IPS DF 6.9 (cell line): Measurements from ENCODE around the gene SGMS1.

ENCODE experiments used
- DNase-seq: peaks from one replicate; pipeline ENCODE4 v3.0.0-alpha.2; 2013; ENCODE audit warnings: low read depth, low spot score
- H3K27ac ChIP-seq: one replicate; pipeline ENCODE4 v1.5.1; 2013; ENCODE audit warnings: low read length, control low read depth
- H3K27me3 ChIP-seq: 2 replicates; pipeline ENCODE4 v1.6.1; 2013; ENCODE audit warnings: mild to moderate bottlenecking, low read length; ENCODE audit not compliant: control insufficient read depth, insufficient read depth
- H3K36me3 ChIP-seq: 2 replicates; pipeline ENCODE4 v1.6.1; 2013; ENCODE audit warnings: low read length; ENCODE audit not compliant: control insufficient read depth, insufficient read depth
- H3K4me1 ChIP-seq: 2 replicates; pipeline ENCODE4 v1.6.1; 2013; ENCODE audit warnings: low read length; ENCODE audit not compliant: control insufficient read depth, insufficient read depth
- H3K4me3 ChIP-seq: 2 replicates; pipeline ENCODE4 v1.5.1; 2013; ENCODE audit warnings: mild to moderate bottlenecking, low read length
- H3K9me3 ChIP-seq: 2 replicates; pipeline ENCODE4 v1.6.1; 2013; ENCODE audit warnings: low read length, inconsistent platforms; ENCODE audit not compliant: control insufficient read depth, insufficient read depth
- WGBS: extraction: QIAGEN DNeasy Blood & Tissue Kit; methylation state at CpG from one replicate; pipeline ENCODE4 v1.1.7; 2013; ENCODE audit warnings: mixed read lengths, missing lambda C conversion rate; ENCODE audit not compliant: insufficient read length, insufficient coverage; 5-methylcytosine and 5-hydroxymethylcytosine counted together

SGMS1 gene

DNA sequence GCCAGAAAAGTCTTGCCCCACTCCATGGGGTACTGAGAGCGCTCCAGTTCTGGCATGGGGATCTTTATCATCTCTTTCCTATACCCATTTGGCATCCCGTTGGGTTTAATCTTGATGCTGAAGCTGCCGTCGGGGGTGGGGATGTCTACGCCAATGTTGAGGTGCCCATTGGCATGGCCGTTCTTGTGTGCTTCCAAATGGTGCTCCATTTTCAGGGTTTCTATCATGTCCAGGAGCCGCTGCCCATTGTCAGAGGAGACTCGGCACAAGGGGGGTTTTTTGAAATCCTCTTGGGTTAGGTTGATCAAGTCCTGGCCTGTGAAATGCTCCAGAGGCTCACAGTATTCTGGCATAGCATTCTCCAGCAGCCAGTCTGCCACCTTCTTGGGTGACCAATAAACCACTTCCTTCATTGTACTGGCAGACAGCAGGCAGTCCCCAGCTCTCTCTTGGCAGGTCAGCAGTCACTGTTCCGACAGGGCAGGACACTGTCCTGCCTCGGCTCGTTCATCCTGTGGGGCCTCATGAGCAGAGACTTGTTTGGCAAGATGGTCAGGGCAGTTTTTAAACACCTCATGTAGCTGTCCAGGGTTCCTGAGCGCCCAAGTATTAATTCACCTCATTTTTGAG is 279.9 kb downstream of the SGMS1 start:
- WGBS = no CpG with 5 or more reads among the region's 12 CpGs
- H3K27me3 ChIP-seq = no peaks in the 10 kb centered on the region
- H3K27ac ChIP-seq = no peak overlapping the region
- DNase-seq = no peak
- H3K4me3 ChIP-seq = no peak overlapping the region
- H3K36me3 ChIP-seq = no peaks in the 10 kb centered on the region; the same call in none of the 2 replicates
- no peaks in the 10 kb centered on the region; the same call in 1 of the 2 replicates for H3K9me3 ChIP-seq
- H3K4me1 ChIP-seq = no peaks in the 10 kb centered on the region

DNA sequence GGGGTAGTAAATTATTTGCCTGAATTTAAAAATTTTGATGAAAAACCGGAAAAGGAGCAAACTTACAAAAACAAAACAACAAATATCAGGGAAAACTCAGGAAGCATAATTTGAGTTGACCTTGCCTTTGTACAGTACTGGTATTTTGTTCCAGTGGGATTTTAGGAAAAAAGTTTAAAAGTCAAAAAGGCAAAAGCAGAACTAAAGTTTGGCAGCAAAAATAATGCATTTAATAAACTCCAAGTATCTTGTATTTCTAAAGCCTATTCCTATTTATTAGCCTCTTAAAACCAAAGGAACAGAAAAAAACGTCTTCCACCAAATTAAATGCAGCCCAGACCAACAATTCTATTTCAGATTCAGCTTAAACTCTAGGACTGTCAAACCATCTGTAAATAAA is 281.8 kb downstream of the SGMS1 start:
- no CpG with 5 or more reads among the region's 2 CpGs for WGBS
- H3K27ac ChIP-seq = no peak overlapping the region
- H3K27me3 ChIP-seq = no peaks in the 10 kb centered on the region
- H3K36me3 ChIP-seq = no peaks in the 10 kb centered on the region; the same call in none of the 2 replicates
- no peak for DNase-seq
- no peaks in the 10 kb centered on the region; the same call in 1 of the 2 replicates for H3K9me3 ChIP-seq
- no peaks in the 10 kb centered on the region for H3K4me1 ChIP-seq
- H3K4me3 ChIP-seq = no peak overlapping the region

DNA sequence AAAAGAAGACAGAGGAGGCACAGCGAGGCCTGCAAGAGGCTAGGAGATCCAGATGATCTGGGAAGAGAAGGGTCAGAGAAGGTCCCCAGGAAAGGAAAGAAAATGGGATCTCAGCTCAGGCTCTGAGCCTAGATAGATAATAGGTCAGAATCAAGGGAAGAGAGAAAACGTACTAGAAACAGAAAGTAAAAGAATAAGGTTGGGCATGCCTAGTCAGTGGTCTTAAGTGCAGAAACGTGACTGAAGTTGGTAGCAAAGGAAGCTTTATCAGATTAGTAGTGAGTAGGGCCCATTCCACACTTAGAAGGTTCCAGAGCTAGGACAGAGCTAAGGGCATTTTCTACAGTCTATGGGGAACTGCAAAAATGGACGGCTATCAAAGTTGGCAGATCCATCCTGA is 287.6 kb downstream of the SGMS1 start:
- no peak for DNase-seq
- Histone ChIP-seq H3K27me3 (no peaks in the 10 kb centered on the region), H3K4me3 (no peak overlapping the region), H3K4me1 (no peaks in the 10 kb centered on the region), H3K27ac (no peak overlapping the region), H3K9me3 (no peaks in the 10 kb centered on the region; the same call in 1 of the 2 replicates), H3K36me3 (no peaks in the 10 kb centered on the region; the same call in 1 of the 2 replicates)
- WGBS = no CpG with 5 or more reads among the region's 4 CpGs

DNA sequence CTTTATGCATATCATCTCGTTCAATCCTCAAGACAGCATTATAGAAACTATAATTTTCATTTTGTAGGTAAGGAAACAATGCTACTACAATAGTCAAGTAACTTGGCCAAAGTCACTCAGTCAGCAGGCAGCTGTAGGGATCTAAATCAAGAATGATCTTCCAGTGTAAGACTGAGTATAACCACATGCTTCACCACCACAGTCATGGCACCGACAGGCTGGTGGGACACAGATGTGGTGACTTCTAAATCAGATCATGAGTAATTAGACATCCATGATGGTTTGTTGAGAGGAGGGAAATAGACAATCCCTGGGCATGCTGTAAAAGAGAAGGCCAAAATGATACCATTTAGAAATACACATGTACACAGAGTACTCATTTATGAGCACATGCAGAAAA is 288.4 kb downstream of the SGMS1 start:
- Histone ChIP-seq H3K4me1 (no peaks in the 10 kb centered on the region), H3K4me3 (no peak overlapping the region), H3K27me3 (no peaks in the 10 kb centered on the region), H3K27ac (no peak overlapping the region), H3K36me3 (no peaks in the 10 kb centered on the region), H3K9me3 (no peaks in the 10 kb centered on the region; the same call in 1 of the 2 replicates)
- no peak for DNase-seq
- no CpG with 5 or more reads among the region's 2 CpGs for WGBS

DNA sequence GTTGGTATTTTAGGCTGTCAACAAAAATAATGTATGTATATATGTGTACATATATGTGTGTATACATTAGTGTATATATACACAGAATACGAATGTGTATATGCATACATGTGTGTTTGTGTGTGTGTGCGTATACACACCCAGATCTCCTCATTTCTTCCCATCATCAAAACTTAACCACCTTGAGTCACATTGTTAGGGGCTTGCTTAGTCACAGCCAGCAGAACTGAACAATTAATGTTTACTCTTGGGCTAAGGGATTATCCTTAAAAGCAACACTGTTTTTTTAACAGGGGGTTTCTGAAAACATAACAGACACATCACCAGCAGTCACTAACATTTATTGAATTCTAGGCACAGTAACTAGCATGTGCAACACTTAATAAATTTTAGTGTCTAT is 289.5 kb downstream of the SGMS1 start:
- no peak overlapping the region for H3K27ac ChIP-seq
- no peaks in the 10 kb centered on the region for H3K4me1 ChIP-seq
- no peaks in the 10 kb centered on the region for H3K36me3 ChIP-seq
- DNase-seq = no peak
- no peaks in the 10 kb centered on the region for H3K9me3 ChIP-seq
- H3K27me3 ChIP-seq = no peaks in the 10 kb centered on the region
- WGBS = no CpG with 5 or more reads among the region's 2 CpGs
- no peak overlapping the region for H3K4me3 ChIP-seq

DNA sequence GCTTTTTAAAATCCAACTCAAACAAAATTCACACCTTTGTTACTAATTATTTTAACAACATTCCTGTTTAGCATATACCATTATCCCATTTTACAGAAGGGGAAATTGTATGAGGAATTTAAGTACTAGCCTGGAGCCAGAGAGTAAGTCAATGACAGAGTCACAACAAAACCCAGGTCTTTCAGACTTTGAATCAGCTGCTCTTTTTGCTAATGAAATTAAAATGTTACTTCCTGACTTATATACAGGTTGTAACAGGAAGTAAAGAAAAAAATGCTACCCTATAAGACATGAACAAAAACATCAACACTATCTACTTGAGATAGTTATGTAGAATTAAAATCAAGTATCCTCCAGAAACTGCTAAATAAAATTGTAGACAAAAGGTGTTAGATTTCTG is 289.9 kb downstream of the SGMS1 start:
- Histone ChIP-seq H3K4me1 (no peaks in the 10 kb centered on the region), H3K9me3 (no peaks in the 10 kb centered on the region), H3K27ac (no peak overlapping the region), H3K4me3 (no peak overlapping the region), H3K27me3 (no peaks in the 10 kb centered on the region), H3K36me3 (no peaks in the 10 kb centered on the region)
- no peak for DNase-seq

DNA sequence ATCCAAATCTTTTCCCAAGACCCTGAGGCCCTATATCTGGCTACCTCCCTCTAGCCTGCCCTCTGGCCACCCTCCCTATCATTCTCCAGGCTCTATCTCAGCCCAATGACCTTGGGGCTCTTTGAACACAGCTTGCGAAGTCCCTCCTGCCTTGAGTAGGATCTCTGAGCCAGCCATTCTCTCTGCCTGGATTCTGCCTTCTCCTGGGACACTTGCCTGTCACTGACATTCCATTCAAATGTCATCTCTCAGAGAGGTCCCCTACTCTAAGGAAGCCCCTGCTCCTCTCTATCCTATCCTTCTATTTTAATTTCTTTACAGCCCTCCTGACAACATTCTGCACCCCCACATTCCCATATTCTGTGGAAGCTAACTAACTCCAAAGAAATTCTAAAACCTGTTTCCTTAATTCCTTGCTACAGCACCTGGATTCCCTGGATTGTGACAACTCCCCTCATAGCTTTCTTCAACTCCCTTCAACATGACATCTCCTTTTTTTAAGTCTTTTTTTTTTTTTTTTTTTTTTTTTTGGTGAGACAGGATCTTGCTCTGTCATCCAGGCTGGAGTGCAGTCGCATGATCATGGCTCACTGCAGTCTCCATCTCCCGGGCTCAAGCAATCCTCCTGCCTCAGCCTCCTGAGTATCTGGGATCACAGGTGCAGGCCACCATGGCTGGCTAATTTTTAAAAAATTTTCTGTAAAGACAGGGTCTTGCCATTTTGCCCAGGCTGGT is 291.5 kb downstream of the SGMS1 start:
- H3K4me3 ChIP-seq = no peak overlapping the region
- no CpG with 5 or more reads among the region's 3 CpGs for WGBS
- H3K9me3 ChIP-seq = no peaks in the 10 kb centered on the region
- no peaks in the 10 kb centered on the region for H3K4me1 ChIP-seq
- DNase-seq = no peak
- no peaks in the 10 kb centered on the region for H3K36me3 ChIP-seq
- H3K27me3 ChIP-seq = no peaks in the 10 kb centered on the region
- no peak overlapping the region for H3K27ac ChIP-seq

DNA sequence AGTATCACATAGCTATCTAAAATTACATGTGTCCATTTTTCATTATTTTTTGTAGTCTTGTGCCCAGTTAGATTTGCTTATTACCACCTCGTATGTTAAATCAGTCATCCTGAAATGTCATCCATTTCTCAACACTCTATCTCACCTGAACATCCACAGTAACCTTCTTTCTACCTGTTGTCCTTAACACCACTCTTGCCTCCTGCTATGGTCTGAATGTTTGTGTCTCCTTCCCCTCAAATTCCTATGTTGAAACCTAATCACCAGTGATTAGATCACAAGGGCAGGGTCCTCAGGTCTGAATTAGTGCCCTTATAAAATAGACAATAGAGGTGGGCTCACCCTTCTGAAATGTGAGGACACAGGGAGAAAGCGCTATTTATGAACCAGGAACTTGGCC is 292.3 kb downstream of the SGMS1 start:
- Histone ChIP-seq H3K27ac (no peak overlapping the region), H3K9me3 (no peaks in the 10 kb centered on the region), H3K36me3 (no peaks in the 10 kb centered on the region), H3K27me3 (no peaks in the 10 kb centered on the region), H3K4me3 (no peak overlapping the region), H3K4me1 (peaks cover 2% of the 10 kb centered on the region; the same call in 1 of the 2 replicates)
- DNase-seq = no peak
- no CpG with 5 or more reads among the region's 2 CpGs for WGBS

DNA sequence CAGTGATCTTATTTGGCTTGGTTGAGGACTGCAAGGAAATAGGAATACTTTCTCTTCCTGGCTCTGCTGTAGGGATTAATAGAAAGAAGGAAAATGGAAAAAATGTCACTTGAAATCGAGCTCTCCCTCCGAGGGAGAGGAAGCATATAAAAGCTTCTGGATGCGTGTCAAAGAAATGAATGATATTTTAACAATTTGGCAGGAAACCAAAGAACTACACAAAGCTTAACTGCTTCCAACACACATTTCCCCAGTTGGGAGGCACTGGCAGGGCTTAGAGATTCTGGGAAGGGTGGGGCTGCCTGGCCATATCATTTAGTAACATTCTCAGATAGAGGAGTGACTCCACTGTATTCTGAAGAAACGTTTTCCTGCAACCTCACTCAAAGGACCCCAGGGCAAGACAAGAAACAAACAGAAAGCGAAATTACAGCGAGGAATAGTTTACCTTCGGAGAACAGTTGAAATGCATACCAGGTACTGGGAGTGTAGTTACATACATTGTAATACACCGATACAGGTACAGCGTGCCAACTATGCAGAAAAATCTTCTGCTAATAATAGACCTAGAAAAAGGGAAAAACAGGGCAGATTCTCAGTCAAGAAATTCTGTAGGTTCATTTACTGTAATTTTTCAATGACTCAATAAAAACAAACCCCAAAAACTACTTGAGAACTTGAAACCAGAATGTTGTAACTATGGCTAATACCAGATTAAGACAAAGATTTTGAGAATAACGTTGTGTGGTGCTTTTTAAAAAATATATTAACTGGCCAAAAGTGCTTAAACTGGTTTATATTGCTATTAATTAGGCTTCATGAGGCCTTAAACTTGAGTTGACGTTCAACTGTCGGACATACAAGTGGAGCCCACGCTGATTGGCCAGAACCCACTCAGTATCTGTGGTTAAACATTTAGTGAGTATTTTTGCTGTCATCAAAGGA is 296.7 kb downstream of the SGMS1 start:
- Histone ChIP-seq H3K27me3 (no peaks in the 10 kb centered on the region), H3K27ac (no peak overlapping the region), H3K4me3 (no peak overlapping the region), H3K36me3 (no peaks in the 10 kb centered on the region), H3K9me3 (no peaks in the 10 kb centered on the region), H3K4me1 (peaks cover 8% of the 10 kb centered on the region; the same call in 1 of the 2 replicates)
- WGBS = no CpG with 5 or more reads among the region's 13 CpGs
- no peak for DNase-seq

DNA sequence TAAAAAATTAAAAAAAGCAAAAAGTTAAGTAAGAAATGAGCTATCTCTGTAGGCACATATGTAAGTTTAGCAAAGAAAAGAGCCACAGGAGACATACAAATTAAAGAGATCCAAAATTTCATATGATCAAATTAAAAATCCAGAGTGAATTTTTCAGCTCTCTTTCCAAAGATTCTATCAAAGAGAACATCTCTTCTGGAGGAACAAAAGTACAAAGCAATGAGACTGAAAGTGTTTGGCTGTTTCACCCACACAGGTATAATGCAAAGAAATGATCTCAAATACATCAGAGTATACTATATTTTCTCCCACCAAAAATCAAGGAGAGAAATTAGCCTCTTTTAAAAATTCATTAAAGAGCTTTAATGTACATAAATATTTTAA is 297.6 kb downstream of the SGMS1 start:
- no peaks in the 10 kb centered on the region for H3K27me3 ChIP-seq

More for the DNA sequence above, 297.6 kb downstream of the SGMS1 start:
- Histone ChIP-seq H3K4me3 (no peak overlapping the region), H3K27ac (no peak overlapping the region), H3K4me1 (peaks cover 8% of the 10 kb centered on the region; the same call in 1 of the 2 replicates), H3K9me3 (no peaks in the 10 kb centered on the region), H3K36me3 (no peaks in the 10 kb centered on the region)
- DNase-seq = no peak
